ENCODE data around the gene POP4. TPM values are rescaled to one million over a fixed set of nuclear protein-coding genes. Genes with fewer than 3 reads are reported as not detected.

POP4 gene
- total and polyA plus RNA-seq, 9 of the 15 experiments (the other 6 are each of a cell fraction or from before 2014, with no cell fraction given): 42.1 to 128 (median 99.0) TPM

GRCh38 chr19:29615891-29616425 lies 9.9 kb downstream of the POP4 start:
- CTCF ChIA-PET (ENCODE audit: low intra/inter-chr PET ratio): no interaction called here
- Histone ChIP-seq H3K9ac (ENCODE audit: insufficient read depth in 1 of 2, low read depth in 2 of 2, low read length in 2 of 2) (no peak overlapping the region; a peak in 1 of 4 replicates), H3K27ac (ENCODE audit: extremely low read depth, low read depth, low read length) (no peak overlapping the region), H3K4me1 (replicated peaks in 1 of 2; ENCODE audit: control insufficient read depth in 2 of 2, insufficient read depth in 2 of 2, low read length in 2 of 2) (peaks cover 0 to 4% of the 10 kb centered on the region in 2 experiments; a peak in 1 of 5 replicates), H3K4me3 (no peak overlapping the region), H3K36me3 (ENCODE audit: control insufficient read depth, insufficient read depth, low read length) (peaks cover 54% of the 10 kb centered on the region), H4K20me1 (replicated peaks; ENCODE audit: control insufficient read depth, insufficient read depth, low read length) (no peaks in the 10 kb centered on the region), H2AFZ (ENCODE audit: low read depth, low read length) (no peak overlapping the region), H3K4me2 (ENCODE audit: insufficient read depth, low read length) (no peak overlapping the region), H3K79me2 (ENCODE audit: control insufficient read depth, insufficient read depth, low read length) (no peaks in the 10 kb centered on the region), H3K9me1 (ENCODE audit: control insufficient read depth, insufficient read depth, low read length) (peaks cover 4% of the 10 kb centered on the region), H3K27me3 (ENCODE audit: control insufficient read depth in 2 of 2, insufficient read depth in 2 of 2, low read length in 2 of 2) (no peaks in the 10 kb centered on the region), H3K9me3 (replicated peaks; ENCODE audit: control insufficient read depth, insufficient read depth, low read depth, low read length) (no peaks in the 10 kb centered on the region)
- 90% methylated on average over 10 of the region's 10 CpGs for WGBS (ENCODE audit: insufficient coverage, low coverage, missing lambda C conversion rate)
- no peak for DNase-seq (ENCODE audit: extremely low read depth in 1 of 4, low spot score in 3 of 4)
- no TSS peak for BruUV-seq (replicated peaks)
- no peak for ATAC-seq
- no peak for FAIRE-seq
- in situ Hi-C loops (cut with MboI) (no loop called here), intact Hi-C loops (cut with micrococcal nuclease) (no loop called here)
- TF ChIP-seq SNIP1 (IDR thresholded peaks at IDR 0.05; ENCODE audit: low read depth) (no peak), CTCF (IDR thresholded peaks at IDR 0.05 in 2 of 3, conservative IDR thresholded peaks at IDR 0.05 in 1 of 3; ENCODE audit: insufficient read depth in 2 of 3, low read depth in 1 of 3, low read length in 3 of 3) (no peak), DEAF1 (CRISPR knock-in tag; IDR thresholded peaks at IDR 0.05) (no peak), CHD2 (IDR thresholded peaks at IDR 0.05; ENCODE audit: low read depth, low read length) (no peak), ZNF224 (CRISPR knock-in tag; IDR thresholded peaks at IDR 0.05) (no peak), FOXM1 (IDR thresholded peaks at IDR 0.05; ENCODE audit: low read depth) (no peak), FOXM1 (CRISPR knock-in tag; IDR thresholded peaks at IDR 0.05; ENCODE audit: low read depth) (no peak), HLTF (IDR thresholded peaks at IDR 0.05) (no peak), SMARCB1 (IDR thresholded peaks at IDR 0.05; ENCODE audit: insufficient read length, low read depth) (no peak), TFAP4 (CRISPR knock-in tag; IDR thresholded peaks at IDR 0.05; ENCODE audit: borderline replicate concordance) (no peak), ETV5 (CRISPR knock-in tag; IDR thresholded peaks at IDR 0.05; ENCODE audit: low read depth) (no peak), THRAP3 (IDR thresholded peaks at IDR 0.05; ENCODE audit: borderline replicate concordance) (no peak)
- POLR2A ChIA-PET: interaction anchor here (0.5 to 1.6 kb wide), 3 partner anchors 10 to 1271 kb away, joined by 3 to 6 read pairs (median 4); partner anchors contain the start of gene POP4

Measured in K562 (cell line).